GM18868 (cell line): ENCODE data around the gene TMEM119.
A peak's percentile ranks its signal among the peaks of the same experiment; 100 is the strongest.
"Not testable (repeated sequence)": the region's sequence is repeated elsewhere in the genome, so short reads cannot be mapped to it uniquely, and the experiment has no call there.

Experiments
- ATAC-seq: cut with Tn5 transposase; IDR thresholded peaks from one replicate; pipeline ENCODE4 v1.9.1; 2021; ENCODE audit warnings: mild to moderate bottlenecking, moderate library complexity; ENCODE audit not compliant: unreplicated experiment

Gene TMEM119

GRCh38 chr12:108586306-108586705, 11.6 kb downstream of the TMEM119 start:
- ATAC-seq, result no peak

GRCh38 chr12:108585864-108586263, 12.0 kb downstream of the TMEM119 start:
- ATAC-seq, result no peak

- ATAC-seq, result no peak
These were observed 13.3 kb downstream of the TMEM119 start for GRCh38 chr12:108584456-108585065.

- ATAC-seq, result no peak
These were observed 13.9 kb downstream of the TMEM119 start for GRCh38 chr12:108583991-108584390.

GRCh38 chr12:108582978-108583770, 14.7 kb downstream of the TMEM119 start:
- ATAC-seq, result no peak

- ATAC-seq, result no peak
These were observed 15.4 kb downstream of the TMEM119 start for GRCh38 chr12:108582509-108582908.

- no peak for ATAC-seq
These were observed 16.3 kb downstream of the TMEM119 start for GRCh38 chr12:108581311-108582227.

- no peak for ATAC-seq
These were observed 17.4 kb downstream of the TMEM119 start for GRCh38 chr12:108580531-108580930.

GRCh38 chr12:108578813-108579212, 19.1 kb downstream of the TMEM119 start:
- no peak for ATAC-seq

GRCh38 chr12:108578264-108578663, 19.6 kb downstream of the TMEM119 start:
- no peak for ATAC-seq

- ATAC-seq, result no peak
These were observed 20.4 kb downstream of the TMEM119 start for GRCh38 chr12:108577458-108577857.

- no peak for ATAC-seq
These were observed 21.1 kb downstream of the TMEM119 start for GRCh38 chr12:108576660-108577234.

GRCh38 chr12:108575199-108575912, 22.5 kb downstream of the TMEM119 start:
- no peak for ATAC-seq

- not testable (repeated sequence) for ATAC-seq
These were observed 23.6 kb downstream of the TMEM119 start for GRCh38 chr12:108574276-108574675.

- peak; percentile 43 for ATAC-seq
These were observed 24.6 kb downstream of the TMEM119 start for GRCh38 chr12:108573317-108573716.

- ATAC-seq, result peak; percentile 28
These were observed 25.6 kb downstream of the TMEM119 start for GRCh38 chr12:108572166-108572790.

- no peak for ATAC-seq
These were observed 26.2 kb downstream of the TMEM119 start for GRCh38 chr12:108571609-108572165.

GRCh38 chr12:108570743-108571608, 26.9 kb downstream of the TMEM119 start:
- no peak for ATAC-seq
